ENCODE data around the gene ZNF385D.
"Not testable (repeated sequence)": the region's sequence is repeated elsewhere in the genome, so short reads cannot be mapped to it uniquely, and the experiment has no call there.

ZNF385D gene

DNA sequence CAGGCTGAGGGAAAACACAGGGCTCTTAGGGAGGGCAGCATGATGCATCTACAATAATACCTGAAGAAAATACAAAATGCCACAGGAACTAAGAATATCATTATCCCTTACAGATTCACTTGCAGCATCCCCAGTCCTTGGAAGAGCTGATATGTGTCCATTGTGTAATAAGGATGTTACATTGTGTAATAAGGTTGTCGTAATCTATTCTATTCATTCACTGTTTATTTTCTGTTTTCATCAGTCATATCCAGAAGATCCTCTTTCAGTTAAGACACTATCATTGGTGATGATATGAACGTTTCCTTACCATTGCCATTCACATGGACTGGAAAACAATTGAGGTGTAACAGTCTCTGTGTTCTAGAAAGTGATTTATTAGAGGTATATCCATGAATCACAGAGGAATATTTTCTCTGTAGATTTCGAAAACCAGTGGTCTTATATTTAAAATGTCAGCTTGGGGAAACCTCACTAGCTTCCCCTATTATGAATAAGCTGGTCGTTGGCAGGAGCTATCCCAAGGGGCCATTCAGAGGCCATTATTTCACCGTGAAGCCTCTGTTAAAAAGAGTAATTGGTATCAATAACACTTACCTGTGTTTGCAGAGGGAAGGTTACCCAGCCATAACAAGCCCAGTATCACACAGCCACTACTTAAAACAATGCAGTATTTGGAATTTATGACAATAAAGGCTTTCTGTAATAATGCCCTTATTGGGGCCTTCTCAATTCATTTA, 241.1 kb downstream of the ZNF385D start:
- no peak for DNase-seq (ENCODE audit: low read depth in 2 of 2)

DNA sequence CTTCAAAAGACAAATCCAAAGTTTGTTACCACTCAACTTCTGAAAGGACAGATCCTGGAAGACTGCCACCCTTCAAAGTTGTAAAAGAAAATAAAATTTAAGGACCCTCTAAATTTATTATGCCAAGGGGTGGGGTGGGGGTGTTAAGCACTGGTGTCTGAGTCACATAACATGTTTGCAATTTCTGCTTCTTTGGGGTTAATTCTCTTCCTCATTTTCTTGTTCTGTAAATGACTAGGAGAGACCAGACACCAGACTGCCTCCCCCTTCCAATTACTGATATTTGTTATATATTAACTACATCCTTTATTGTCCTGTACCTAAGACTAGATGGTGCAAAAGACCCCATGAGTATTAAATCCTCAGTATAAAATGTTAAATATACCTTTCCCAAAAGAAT, 242.8 kb downstream of the ZNF385D start:
- no peak for DNase-seq (ENCODE audit: low read depth in 2 of 2)

DNA sequence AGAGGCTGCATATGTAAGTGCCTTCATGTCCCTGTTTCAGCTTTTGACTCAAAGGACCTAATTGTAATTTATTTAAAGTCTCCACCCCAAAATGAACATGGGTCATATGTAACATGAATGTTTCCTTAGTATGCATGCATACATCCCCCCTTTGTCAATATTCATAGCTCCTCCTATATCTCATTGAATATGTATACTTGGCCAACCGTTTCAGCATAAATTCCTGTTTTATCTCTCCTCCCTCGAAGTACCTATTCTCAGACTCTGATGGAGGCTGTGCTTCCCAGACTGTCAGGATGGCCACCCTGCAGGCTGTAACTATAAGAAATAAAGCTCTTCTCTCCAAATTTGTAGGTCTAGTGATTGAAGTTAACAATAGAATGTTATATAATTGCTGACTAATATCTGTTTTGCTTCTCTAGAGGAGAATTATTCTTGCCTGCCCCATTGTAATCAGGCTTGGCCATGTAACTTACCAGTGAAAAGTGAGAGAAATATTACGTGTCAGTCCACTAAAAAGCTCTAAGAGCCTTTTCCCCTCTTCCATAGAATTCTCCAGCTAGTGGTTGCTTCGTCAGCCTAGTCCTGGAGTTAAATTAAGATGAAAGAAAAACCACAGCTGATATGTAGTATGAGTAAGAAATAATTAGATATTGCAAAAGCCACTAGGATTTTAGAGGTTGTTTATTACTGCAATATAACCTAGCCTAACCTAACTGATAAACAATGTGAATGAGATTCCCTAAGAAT, 245.1 kb downstream of the ZNF385D start:
- DNase-seq (ENCODE audit: low read depth in 2 of 2) = no peak

DNA sequence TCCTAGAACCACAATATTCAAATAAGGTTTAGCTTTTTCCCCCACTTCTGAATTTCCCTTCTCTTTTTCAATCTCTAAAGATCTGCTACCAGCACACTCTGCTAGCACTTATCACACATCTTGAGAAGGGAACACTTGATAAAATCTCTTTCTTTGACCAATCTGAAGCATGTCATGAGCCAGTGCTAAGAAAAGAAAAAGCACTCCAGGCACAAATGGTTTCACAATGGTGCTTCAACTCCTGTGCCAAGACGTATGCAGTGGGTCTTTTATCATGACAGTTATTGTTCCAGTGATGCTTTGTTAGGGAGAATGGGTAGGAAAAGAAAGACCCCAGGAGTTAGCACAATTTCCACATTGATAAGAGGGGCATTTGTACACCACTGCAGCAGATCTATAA, 248.4 kb downstream of the ZNF385D start:
- DNase-seq (ENCODE audit: low read depth in 2 of 2) = no peak

DNA sequence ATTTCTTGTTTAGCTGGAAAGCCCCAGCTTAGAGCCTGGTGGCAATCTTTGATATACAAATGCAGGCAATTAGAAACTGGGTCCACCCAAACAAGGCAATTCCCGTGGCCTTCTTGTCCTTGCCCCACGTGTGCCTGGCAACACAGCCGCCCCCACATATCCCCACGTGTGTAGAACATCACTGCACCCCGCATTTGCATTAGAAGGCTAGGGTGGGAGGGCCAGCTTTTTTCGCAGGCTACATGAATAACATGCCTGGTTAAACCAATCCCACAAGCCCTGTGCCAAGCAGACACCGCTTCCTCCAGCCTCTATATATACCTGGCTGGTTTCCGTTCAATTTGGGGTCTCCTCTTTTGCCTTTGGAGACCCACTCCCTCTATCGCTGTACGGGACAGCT, 250.2 kb downstream of the ZNF385D start:
- DNase-seq (ENCODE audit: low read depth in 2 of 2) = no peak

DNA sequence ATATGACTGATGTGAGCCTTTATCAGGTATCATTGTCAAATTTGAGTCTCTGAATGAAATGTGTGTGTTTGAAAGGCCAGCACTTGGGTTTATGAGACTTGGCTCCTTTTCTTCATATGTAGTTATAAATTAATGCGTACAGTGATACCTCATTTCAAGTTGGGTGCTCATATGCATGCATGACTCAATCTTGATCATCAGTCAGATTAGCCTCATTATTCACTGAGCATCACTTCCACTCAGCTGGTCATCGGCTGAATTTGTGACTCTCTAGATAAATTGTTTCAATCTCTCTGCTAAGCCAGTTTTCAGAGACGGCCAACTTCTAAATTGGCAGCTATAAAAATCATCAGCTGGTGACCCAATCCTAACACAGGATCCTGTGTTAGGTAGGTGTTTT, 260.3 kb downstream of the ZNF385D start:
- not testable (repeated sequence) for DNase-seq (ENCODE audit: low read depth in 2 of 2)

DNA sequence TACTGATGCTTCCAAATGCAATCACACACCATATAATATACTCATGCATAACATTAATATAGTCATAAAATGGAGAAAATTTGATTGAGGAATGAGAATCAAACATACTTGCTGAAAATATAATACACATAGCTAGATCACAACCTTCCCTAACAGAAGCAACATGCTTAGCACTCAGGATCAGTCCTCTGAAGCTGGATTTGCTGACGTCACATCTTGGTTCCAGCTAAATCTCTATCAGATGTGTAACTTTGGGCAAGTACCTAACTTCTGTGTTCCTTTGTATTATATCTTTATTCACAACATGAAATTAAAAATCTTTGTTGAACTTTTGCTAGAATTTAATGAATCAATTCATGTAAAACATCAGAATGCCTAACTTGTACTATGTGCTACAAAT, 263.5 kb downstream of the ZNF385D start:
- DNase-seq (ENCODE audit: low read depth in 2 of 2) = no peak

DNA sequence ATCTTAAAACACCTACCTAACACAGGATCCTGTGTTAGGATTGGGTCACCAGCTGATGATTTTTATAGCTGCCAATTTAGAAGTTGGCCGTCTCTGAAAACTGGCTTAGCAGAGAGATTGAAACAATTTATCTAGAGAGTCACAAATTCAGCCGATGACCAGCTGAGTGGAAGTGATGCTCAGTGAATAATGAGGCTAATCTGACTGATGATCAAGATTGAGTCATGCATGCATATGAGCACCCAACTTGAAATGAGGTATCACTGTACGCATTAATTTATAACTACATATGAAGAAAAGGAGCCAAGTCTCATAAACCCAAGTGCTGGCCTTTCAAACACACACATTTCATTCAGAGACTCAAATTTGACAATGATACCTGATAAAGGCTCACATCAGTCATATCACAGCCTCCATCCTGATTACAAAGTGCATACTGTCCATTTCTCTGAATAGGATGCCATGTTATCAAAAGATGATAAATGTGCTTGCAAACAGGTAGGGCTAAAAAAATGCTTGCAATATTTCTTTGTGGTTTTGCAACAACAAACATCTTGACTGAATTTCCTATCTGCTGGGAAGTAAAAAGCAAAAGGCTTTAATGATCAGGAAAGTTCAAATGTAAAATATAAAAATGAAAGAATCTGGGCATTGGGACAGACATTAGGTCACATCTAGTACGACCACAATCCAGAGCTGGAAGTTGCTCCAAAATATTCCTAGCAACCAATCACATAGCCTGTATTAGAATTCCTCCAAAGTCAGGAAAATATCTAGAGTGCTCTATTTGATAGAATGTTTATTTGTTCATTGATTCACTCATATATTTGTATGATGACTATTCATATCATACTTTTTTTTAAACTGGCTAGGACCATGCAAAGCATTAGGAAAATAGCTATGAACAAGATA, 264.7 kb downstream of the ZNF385D start:
- DNase-seq (ENCODE audit: low read depth in 2 of 2) = not testable (repeated sequence)

DNA sequence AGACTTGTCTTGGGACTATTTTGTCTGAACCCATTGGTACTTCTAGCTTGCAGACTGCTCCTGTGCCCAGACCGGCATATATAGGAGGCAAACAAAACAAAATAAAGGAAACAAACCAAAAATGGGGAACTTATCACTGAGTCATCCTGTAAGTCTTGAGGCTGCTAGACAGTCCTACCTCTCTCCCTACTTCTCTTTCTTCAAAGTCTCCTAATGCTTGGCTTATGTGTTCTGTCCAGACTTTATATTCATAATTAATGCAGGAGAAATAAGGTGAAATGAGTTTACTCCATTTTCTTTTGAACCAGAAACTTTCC, 266.2 kb downstream of the ZNF385D start:
- DNase-seq (ENCODE audit: low read depth in 2 of 2) = no peak

DNA sequence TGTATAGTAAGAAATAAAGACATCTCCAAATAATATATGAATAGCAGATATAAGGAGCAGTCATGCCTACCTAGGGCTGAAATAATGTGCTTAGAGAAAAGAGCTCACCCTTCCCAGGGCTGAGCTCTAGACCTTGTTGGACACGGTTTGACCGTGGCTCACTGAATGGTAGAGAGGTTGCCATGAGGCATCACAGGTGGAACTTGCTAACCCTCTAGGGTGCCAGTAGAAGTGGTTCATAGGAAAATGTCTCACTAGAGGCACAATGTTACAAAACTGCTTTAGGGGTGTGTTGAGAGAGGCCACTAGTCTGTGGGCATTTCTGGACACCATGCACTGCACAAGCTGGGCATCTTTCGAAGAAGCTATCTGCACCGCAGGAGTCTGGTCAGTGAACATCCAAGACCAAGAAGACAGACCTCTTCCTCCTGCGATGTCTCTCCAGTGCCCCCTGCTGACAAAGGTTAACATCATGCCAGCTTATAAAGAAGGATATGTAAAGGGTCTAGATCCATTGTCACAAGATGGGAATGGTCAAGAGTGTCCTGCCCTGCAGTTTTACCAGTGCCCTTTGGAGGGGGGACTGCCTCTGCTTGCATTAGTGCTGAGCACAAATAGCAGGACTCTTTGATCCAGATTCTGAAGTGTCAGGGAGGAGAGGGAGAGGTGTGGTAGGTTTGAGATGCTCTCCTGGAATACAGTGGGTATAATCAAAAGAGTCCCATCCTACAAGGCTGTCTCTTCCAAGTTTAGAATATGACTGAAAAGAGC, 266.8 kb downstream of the ZNF385D start:
- no peak for DNase-seq (ENCODE audit: low read depth in 2 of 2)

DNA sequence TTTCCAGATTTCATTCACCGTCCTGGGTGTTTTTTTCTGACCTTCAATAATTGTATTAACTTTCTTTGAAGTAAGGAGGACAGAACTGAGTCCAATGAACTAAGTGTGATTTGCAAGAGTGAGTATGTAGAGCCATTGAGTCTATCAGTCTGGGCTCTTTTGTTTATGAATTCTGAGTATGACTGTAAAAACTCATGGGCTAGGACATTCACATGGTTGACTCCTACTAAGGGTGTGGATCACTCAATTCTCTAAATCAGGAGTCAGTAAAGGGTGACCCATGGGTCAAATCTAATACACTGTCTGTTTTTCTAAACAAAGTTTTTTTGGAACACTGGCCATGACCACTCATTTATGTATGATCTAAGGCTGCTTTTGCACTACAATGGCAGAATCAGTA, 269.0 kb downstream of the ZNF385D start:
- no peak for DNase-seq (ENCODE audit: low read depth in 2 of 2)

DNA sequence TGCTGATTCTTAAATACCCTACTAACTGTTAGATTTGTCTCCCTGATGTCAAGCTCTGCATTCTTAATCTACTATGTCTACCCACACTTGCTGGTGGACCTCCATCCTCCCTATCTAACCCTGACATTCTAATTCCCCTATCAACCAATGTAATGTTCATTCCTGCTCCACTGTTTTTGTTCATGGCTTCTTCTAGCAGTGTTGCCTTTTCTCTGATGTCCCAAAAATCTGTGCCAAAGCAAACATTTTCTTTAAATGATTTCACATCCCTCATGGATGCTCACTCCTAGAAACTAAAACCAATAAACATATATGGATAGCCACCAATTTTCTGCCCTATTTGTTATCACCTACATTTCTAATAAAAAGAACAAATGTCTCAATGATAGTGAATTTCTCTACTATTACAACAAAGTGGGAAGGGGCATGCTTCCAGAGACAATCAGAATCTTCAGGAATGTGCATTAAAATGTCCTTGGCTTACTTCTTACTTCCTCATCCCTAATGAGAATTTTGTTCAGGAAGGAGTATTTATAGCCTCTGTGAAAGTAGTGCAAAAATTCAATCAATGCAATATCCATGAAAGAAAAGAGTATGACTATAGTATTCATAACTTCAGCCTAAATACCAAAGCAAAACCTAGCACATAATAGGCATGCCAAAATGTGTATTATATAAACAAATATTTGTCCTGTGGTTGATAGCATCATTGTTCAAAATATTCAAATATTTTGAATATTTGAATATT, 273.3 kb downstream of the ZNF385D start:
- no peak for DNase-seq (ENCODE audit: low read depth in 2 of 2)

DNA sequence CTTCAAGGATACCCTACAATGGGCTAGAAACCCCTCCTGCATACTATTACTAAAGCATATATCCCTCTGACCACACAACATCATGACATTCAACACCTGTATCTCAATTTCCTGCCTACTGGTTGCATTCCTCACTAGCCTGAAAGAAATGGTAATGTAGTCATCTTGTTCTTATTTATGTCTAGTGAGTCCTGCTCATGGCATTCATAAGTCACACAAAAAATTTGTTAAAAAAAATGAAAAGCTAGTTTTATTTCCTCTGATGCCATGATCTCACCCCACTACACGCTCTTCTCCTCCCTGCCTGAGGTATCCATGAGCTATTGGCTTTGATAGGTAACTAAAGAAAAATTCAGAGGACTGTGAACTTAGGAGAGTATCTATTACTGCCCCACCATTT, 284.5 kb downstream of the ZNF385D start:
- no peak for DNase-seq (ENCODE audit: low read depth in 2 of 2)

DNA sequence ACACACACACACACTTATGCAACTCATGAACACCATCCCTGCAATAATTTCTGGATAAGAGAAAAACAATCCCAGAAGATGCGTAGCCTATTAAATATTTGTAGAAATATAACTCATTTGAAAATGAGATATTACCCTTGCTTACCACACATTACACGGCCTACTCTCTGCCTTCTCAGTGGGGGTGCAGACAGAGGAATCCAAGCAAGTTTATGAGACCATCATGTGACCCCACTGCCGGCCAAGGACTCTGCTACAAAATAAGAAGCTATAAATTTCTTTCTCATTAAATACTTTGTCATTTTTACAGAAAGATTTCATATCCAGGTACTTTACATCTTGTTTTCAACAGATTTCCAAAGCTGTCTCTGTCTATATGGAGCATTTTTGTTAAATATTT, 286.3 kb downstream of the ZNF385D start:
- no peak for DNase-seq (ENCODE audit: low read depth in 2 of 2)

DNA sequence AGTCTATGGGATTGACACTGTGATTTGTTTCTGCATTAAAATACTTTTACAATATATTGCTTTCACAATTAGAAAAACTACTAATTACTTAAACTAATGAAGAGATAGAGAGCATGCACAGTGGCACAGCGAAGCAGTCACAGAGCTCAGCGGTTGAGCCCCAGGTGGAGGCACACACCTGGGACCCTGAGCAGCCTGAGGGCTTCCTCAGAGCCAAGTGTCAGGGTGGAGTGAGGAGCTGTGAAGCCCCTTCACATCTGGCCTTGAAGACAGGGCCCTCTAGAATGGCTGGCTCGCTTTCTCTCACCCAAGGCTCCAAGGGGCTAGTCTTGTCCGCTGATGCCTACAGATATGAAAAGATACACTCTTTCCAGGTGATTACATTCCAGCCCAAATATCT, 287.7 kb downstream of the ZNF385D start:
- no peak for DNase-seq (ENCODE audit: low read depth in 2 of 2)

DNA sequence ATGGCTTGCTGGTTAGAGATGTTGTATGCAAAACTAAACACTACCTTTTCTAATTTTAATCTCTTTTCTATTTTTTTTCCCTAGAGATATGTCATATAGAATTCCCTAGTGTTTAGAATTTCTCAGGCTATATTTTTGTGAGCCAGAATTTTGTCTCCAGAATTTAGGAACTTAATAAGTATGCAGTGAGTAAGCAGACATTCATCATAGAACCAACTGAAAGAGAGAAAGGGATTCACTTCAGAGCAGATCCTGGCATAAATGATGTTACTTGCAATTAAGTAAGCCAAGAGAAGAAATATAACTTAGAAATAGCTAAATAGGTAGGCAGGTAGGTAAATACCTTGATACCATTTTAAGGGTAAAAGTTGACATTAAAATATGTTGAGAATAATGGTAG, 288.9 kb downstream of the ZNF385D start:
- no peak for DNase-seq (ENCODE audit: low read depth in 2 of 2)

DNA sequence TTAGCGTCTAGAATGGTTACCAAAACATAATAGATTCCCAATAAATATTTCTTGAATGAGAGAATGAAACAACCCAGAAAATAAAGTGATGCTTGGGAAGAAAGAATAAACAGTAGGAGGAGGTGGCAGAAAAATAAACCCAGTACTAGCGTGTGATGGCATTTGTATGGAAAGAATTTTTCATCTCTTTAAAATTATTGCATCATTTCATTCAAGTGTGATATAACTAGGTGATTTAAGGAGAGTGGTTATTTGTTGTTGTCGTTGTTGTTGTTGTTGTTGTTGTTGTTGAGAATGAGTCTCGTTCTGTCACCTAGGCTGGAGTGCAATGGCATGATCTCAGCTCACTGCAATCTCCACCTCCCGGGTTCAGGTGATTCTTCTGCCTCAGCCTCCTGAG, 293.9 kb downstream of the ZNF385D start:
- DNase-seq (ENCODE audit: low read depth in 2 of 2) = no peak

DNA sequence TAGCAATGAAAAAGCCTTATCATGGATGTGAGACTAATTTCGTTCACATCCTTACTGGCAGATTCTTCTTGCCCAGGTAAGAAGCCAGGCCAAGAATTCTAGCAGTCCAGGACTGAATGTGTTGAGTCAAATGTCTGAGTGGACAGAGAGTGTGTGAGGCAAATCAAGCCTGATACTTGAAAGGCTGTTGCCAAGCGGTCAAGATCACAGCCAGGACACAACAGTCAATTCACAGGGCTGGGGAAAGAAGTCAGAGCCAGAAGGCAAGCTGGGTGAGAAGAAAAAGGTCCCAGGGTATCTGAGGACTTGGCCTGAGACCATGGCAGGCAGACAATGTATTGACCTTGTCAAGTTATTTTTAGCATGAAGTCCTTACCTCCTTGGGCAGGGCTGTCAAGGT, 301.3 kb downstream of the ZNF385D start:
- no peak for DNase-seq (ENCODE audit: low read depth in 2 of 2)

DNA sequence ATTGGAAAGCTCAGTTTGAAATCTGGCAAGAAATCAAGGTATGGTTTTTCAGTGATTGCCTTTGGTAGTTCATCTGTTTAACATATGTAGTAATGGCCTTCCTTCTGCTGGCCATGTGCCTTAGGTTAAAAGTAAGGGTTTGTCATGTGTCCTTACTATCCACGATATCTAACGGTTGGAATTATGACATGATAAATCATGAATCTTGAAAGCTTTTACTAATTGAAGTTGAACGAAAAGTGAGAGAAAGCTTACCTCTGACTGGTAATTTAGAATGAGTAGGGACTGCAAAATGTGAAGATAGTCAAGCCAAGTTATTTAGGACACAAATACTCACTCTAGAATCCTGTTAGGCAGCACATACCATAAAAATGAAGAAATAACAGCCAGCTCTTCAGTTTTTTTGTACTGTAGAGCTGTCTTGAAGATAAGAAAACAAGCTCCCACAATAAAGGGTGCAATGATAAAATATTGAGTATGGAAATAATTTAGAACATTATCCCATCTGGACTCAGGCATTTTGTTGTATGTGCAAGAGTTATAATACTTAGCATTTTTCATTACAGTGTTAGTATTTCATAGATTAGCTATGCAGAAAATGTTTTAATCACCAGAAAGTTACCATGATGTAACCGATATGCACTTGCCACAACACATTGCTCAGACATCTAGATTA, 303.4 kb downstream of the ZNF385D start:
- DNase-seq (ENCODE audit: low read depth in 2 of 2) = no peak

DNA sequence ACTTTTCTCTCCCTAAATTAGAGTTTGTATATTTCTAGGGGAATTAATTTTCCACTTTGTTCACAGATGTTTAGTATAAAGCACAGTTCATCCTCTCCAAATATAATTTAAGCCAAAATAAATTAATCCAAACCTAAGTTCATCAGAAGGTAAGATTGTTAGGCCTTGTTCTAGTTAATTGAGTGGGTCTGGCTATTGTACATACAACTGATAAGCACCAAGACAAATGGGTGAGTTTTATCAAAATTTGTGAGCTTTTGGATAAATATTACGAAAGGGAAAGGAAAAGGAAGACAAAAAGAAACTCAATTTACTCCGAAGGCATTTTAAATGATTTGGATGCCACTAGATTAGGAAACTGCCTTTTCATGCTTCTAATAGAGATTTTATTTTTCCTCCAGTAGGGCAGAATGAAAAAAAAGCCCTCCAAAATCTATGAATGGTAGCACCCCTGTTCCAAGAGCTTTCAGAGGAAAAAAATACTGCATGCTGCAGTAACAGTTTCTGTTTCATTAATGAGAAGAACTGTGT, 304.0 kb downstream of the ZNF385D start:
- no peak for DNase-seq (ENCODE audit: low read depth in 2 of 2)
